Measurements from ENCODE around the gene ANAPC15.

Gene ANAPC15

DNA sequence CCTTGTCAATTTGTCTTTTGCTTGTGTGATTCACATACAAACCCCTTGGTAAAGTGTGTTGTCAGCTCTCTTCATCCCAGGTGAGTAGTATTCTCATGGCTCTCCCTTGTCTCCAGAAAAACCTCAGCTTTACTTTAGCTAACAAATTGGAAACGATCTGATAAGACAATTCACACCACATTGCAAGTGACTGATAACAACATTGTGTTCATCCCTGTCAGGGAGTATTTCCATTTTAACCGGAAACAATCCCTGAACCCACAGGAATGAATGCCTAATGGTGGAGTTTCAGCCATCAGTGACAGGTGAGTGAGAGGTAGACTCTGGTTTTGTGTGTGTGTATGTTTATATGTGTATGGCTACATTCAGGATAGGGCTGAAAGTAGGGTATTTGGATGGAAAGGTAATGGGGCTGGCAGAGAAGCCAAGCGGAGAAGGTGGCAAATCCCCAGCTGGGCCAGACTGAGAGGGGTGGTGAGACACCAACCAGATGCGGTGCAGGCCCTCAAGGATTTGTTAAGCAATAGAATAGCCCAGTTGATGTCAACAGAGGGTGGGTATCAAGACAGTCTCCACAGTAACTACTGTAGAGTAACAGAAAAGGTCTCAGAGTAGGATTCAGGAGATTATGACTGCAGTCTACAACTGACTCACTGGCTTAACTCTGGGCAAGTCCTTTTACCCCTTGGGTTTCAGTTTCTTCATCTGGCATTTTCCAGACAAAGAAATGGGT, 24.3 kb downstream of the ANAPC15 start:
- CTCF ChIA-PET: interaction anchor here (4.7 kb wide), 1 partner anchor 63 kb away, joined by 60 read pairs; no protein-coding TSS in a partner anchor
- TF ChIP-seq, protein P1, sequence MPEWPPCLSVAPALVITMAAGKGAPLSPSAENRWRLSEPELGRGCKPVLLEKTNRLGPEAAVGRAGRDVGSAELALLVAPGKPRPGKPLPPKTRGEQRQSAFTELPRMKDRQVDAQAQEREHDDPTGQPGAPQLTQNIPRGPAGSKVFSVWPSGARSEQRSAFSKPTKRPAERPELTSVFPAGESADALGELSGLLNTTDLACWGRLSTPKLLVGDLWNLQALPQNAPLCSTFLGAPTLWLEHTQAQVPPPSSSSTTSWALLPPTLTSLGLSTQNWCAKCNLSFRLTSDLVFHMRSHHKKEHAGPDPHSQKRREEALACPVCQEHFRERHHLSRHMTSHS (tag by site-specific recombination; IDR thresholded peaks at IDR 0.05): no peak
- TF ChIP-seq, protein P2, sequence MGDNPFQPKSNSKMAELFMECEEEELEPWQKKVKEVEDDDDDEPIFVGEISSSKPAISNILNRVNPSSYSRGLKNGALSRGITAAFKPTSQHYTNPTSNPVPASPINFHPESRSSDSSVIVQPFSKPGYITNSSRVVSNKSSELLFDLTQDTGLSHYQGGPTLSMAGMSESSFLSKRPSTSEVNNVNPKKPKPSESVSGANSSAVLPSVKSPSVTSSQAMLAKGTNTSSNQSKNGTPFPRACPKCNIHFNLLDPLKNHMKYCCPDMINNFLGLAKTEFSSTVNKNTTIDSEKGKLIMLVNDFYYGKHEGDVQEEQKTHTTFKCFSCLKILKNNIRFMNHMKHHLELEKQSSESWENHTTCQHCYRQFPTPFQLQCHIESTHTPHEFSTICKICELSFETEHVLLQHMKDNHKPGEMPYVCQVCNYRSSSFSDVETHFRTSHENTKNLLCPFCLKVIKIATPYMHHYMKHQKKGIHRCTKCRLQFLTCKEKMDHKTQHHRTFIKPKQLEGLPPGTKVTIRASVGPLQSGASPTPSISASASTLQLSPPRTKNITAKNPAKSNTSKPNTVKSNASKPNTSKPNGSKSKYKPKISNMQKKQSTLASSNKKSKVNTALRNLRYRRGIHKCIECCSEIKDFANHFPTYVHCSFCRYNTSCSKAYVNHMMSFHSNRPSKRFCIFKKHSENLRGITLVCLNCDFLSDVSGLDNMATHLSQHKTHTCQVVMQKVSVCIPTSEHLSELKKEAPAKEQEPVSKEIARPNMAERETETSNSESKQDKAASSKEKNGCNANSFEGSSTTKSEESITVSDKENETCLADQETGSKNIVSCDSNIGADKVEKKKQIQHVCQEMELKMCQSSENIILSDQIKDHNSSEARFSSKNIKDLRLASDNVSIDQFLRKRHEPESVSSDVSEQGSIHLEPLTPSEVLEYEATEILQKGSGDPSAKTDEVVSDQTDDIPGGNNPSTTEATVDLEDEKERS (tag by site-specific recombination; IDR thresholded peaks at IDR 0.05): no peak
- TF ChIP-seq KLF7 (tag by site-specific recombination; IDR thresholded peaks at IDR 0.05; ENCODE audit: borderline replicate concordance) (no peak), ZBTB7A (tag by site-specific recombination; IDR thresholded peaks at IDR 0.05; ENCODE audit: low read depth) (no peak), ZBTB1 (tag by site-specific recombination; IDR thresholded peaks at IDR 0.05) (no peak), SCRT1 (tag by site-specific recombination; IDR thresholded peaks at IDR 0.05; ENCODE audit: borderline replicate concordance) (no peak), ZNF658 (tag by site-specific recombination; IDR thresholded peaks at IDR 0.05) (no peak), ZNF626 (tag by site-specific recombination; IDR thresholded peaks at IDR 0.05) (no peak), ZNF544 (tag by site-specific recombination; IDR thresholded peaks at IDR 0.05) (no peak), ZNF510 (tag by site-specific recombination; IDR thresholded peaks at IDR 0.05; ENCODE audit: insufficient replicate concordance) (no peak), ZIC2 (tag by site-specific recombination; IDR thresholded peaks at IDR 0.05) (no peak), ZBTB8A (tag by site-specific recombination; IDR thresholded peaks at IDR 0.05) (no peak), GLI4 (tag by site-specific recombination; IDR thresholded peaks at IDR 0.05) (no peak), ZNF624 (tag by site-specific recombination; IDR thresholded peaks at IDR 0.05) (no peak), MZF1 (tag by site-specific recombination; IDR thresholded peaks at IDR 0.05; ENCODE audit: borderline replicate concordance) (no peak)
- TF ChIP-seq, protein P3, sequence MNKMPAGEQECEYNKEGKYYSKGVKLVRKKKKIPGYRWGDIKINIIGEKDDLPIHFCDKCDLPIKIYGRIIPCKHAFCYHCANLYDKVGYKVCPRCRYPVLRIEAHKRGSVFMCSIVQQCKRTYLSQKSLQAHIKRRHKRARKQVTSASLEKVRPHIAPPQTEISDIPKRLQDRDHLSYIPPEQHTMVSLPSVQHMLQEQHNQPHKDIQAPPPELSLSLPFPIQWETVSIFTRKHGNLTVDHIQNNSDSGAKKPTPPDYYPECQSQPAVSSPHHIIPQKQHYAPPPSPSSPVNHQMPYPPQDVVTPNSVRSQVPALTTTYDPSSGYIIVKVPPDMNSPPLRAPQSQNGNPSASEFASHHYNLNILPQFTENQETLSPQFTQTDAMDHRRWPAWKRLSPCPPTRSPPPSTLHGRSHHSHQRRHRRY (tag by site-specific recombination; IDR thresholded peaks at IDR 0.05): no peak
- TF ChIP-seq, protein P4, sequence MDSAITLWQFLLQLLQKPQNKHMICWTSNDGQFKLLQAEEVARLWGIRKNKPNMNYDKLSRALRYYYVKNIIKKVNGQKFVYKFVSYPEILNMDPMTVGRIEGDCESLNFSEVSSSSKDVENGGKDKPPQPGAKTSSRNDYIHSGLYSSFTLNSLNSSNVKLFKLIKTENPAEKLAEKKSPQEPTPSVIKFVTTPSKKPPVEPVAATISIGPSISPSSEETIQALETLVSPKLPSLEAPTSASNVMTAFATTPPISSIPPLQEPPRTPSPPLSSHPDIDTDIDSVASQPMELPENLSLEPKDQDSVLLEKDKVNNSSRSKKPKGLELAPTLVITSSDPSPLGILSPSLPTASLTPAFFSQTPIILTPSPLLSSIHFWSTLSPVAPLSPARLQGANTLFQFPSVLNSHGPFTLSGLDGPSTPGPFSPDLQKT (IDR thresholded peaks at IDR 0.05; ENCODE audit: borderline replicate concordance, low read depth, low read length): no peak
- no peak overlapping the region for H3K4me3 ChIP-seq (ENCODE audit: low read depth, low read length)

More for the DNA sequence above, 24.3 kb downstream of the ANAPC15 start:
- Histone ChIP-seq H3K4me1 (ENCODE audit: control insufficient read depth, insufficient read depth, low read length) (no peaks in the 10 kb centered on the region), H3K9me3 (ENCODE audit: control insufficient read depth, insufficient read depth, low read depth, low read length) (no peaks in the 10 kb centered on the region), H3K27ac (ENCODE audit: extremely low read depth, low read depth, low read length) (no peak overlapping the region), H3K36me3 (ENCODE audit: control insufficient read depth in 2 of 2, insufficient read depth in 1 of 2, low read length in 2 of 2) (peaks cover 0 to 38% of the 10 kb centered on the region in 2 experiments; a peak in 1 of 3 replicates)
- POLR2A ChIA-PET: no interaction called here
